GM18951 (cell line): ENCODE results near the gene PANX2.
A peak's percentile ranks its signal among the peaks of the same experiment; 100 is the strongest.

Source experiments
- POLR2A ChIP-seq: IDR thresholded peaks from 4 replicates; pipeline ENCODE4 v1.6.1; 2011; ENCODE audit warnings: mild to moderate bottlenecking; ENCODE audit not compliant: insufficient read length, insufficient read depth; ENCODE audit errors: extremely low read depth
- in situ Hi-C: fragments of 300-500 bp; cut with MboI; formaldehyde crosslinking; loops from one replicate; pipeline ENCODE4 v1.12.0; 2022; ENCODE audit warnings: low sequenced_read_pairs, mixed read lengths, inconsistent platforms; ENCODE audit not compliant: unreplicated experiment

The PANX2 gene

DNA sequence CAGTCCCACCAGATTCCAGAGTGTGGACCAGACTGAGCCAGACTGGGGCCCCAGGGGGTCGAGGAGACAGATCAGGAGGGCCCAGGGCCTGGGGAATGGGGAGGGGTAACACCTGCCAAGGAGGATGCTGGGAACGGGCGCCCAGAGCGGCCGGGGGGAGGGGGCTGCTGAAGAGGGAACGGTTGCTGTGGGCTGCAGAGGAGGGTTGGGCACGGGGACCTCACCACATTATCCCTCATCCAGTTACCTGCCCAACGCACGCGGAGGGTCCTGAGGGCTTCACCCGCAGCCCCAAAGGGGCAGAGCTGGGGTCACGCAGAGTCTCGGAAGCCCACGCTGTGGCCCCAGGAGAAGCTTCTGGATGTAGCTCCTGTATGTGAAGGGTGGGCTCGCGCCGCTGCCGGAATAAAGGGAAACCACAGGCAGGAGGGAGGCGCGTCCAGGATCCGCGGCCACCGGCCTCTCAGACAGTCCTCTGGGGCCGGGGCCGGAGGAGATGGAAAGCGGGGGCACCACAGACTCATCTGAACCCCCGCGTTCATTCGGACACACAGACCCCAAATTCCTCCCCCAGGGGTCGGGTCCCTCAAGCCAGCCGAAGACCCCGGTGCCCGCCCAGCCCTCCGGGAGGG lies 29.4 kb downstream of the PANX2 start:
- in situ Hi-C loops, result loop anchor here (25.0 kb wide), 2 partner anchors 263 to 438 kb away; no protein-coding TSS in a partner anchor
- no peak for TF ChIP-seq POLR2A

GRCh38 chr22:50200461-50201190 lies 30.1 kb downstream of the PANX2 start, which contains the start of gene SELENOO:
Gene SELENOO (plus strand): TSS chr22:50201011. CDS start chr22:50201037, 26 bp downstream.
- in situ Hi-C loops, result loop anchor here (25.0 kb wide), 2 partner anchors 263 to 438 kb away; no protein-coding TSS in a partner anchor
- peak; percentile 83 for TF ChIP-seq POLR2A

DNA sequence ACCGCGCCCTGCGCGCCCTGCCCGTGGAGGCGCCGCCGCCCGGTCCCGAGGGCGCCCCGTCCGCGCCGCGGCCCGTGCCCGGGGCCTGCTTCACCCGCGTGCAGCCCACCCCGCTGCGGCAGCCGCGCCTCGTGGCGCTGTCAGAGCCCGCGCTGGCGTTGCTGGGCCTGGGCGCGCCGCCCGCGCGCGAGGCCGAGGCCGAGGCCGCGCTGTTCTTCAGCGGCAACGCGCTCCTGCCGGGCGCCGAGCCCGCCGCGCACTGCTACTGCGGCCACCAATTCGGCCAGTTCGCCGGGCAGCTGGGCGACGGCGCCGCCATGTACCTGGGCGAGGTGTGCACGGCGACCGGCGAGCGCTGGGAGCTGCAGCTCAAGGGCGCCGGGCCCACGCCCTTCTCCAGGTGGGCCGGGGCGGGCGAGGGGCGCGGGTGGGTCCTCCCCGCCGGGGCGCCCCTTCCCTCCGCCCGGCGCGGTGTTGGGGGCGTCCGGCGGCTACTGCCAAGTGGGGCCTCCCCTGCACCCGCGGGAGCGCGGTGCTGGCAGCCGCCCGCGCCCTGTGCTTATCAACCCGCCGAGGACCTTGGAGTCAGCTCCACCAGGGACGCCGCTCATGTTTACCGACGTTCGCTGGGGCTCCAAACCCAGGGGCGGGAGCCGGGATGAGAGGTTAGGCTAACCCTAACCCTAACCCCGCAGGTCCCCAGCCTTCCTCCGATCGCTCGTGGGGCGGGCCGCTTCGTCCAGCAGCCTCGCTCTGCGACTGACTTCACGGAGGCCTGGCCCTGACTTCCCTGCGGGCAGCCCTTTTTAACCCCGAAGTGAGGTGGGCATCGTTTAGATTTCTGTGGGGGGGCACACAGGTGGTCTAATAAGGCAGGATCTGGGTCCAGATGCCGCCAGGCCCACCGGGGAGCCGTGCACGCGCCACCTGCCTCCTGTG lies 30.9 kb downstream of the PANX2 start:
- in situ Hi-C loops, result loop anchor here (25.0 kb wide), 2 partner anchors 264 to 439 kb away; no protein-coding TSS in a partner anchor

GRCh38 chr22:50202130-50202666 lies 31.7 kb downstream of the PANX2 start:
- TF ChIP-seq POLR2A, result no peak
- in situ Hi-C loops, result loop anchor here (25.0 kb wide), 2 partner anchors 265 to 440 kb away; no protein-coding TSS in a partner anchor

More for the DNA sequence above, 30.9 kb downstream of the PANX2 start:
- no peak for TF ChIP-seq POLR2A

DNA sequence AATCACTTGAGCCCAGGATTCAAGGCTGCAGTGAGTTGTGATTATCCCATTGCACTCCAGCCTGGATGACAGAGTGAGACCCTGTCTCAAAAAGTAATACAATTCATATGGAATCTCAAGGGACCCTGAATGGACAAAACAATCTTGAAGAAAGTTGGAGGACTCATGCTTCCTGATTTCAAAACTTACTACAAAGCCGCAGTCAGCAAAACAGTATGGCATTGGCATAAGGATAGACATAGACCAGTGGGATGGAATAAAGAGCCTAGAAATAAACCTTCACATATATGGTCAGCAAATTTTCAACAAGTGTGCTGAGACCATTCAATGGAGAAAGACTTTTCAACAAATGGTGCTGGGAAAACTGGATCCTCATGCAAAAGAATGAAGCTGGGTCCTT lies 32.8 kb downstream of the PANX2 start:
- TF ChIP-seq POLR2A, result no peak
- in situ Hi-C loops, result loop anchor here (25.0 kb wide), 2 partner anchors 266 to 441 kb away; no protein-coding TSS in a partner anchor

DNA sequence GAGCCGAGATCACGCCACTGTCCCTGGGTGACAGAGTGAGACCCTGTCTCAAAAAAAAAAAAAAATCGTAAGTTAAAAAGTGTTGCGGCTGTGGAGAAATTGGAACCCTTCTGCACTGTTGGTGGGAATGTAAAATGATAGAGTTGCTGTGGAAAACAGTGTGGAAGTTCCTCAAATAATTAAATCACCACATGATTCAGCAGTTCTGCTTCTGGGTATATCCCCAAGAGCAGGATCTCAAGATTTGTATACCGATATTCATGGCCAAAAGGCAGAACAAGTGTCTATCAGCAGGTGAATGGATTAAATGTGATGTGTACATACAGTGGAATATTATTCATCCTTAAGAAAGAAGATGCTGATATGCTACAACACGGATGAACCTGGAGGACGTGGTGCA lies 34.0 kb downstream of the PANX2 start:
- no peak for TF ChIP-seq POLR2A
- in situ Hi-C loops, result loop anchor here (25.0 kb wide), 2 partner anchors 267 to 442 kb away; no protein-coding TSS in a partner anchor

GRCh38 chr22:50204998-50205397 lies 34.5 kb downstream of the PANX2 start:
- in situ Hi-C loops, result loop anchor here (5.0 to 25.0 kb wide), 3 partner anchors 58 to 443 kb away; no protein-coding TSS in a partner anchor

DNA sequence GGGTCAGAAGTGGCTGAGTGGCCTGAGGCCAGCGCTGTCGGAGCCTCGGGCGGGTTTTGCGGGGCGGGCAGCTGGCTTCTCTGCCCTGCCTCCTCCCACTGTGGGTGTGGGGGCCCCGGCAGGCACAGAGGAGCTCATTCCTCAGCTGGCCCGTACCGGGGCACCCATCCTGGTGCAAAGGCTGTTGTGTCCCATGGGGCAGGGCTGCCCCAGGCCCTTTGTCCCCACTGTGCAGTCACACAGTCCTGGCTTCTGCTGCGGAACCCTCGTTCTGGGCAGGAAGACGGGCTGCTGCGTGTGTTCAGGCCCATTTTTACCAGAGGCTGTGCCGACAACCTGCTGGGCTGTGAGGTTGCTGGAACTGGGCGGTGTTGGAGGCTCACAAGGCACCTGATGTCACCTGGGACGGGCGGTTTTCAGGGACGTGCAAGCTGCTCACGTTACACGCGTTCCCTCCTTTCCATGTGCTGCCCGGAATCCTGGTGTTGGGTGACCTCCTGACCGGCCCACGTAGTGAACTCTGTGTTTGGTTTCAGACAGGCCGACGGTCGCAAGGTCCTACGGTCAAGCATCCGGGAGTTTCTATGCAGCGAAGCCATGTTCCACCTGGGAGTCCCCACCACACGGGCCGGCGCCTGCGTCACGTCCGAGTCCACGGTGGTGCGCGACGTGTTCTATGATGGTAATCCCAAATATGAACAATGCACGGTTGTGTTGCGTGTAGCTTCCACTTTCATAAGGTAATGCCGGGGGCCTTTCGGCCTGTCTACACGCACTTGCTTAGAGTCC lies 35.4 kb downstream of the PANX2 start:
- in situ Hi-C loops, result loop anchor here (5.0 to 25.0 kb wide), 3 partner anchors 59 to 444 kb away; no protein-coding TSS in a partner anchor
- TF ChIP-seq POLR2A, result no peak

DNA sequence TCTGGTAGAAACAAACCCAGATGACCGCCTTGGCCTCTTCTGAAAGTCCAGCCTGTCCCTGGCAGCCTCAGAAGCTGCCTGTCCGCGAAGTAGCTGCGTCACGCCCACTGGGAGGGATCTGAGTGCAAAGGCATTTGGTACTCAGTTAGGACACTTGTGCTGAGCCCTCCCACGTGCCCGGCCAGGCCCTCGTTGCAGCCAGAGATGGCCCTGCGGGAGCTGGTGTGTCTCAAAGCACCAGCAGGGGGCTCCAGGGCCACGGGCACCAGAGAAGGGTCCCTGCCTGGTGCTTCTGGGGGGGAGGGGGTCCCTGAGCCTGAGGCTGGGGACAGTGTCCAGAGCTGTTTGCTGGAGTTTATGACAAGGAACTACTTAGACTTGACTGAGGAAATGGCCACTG lies 36.1 kb downstream of the PANX2 start:
- in situ Hi-C loops, result loop anchor here (5.0 to 25.0 kb wide), 3 partner anchors 59 to 444 kb away; no protein-coding TSS in a partner anchor
- no peak for TF ChIP-seq POLR2A

GRCh38 chr22:50207383-50208140 lies 37.0 kb downstream of the PANX2 start:
- TF ChIP-seq POLR2A, result no peak
- in situ Hi-C loops, result loop anchor here (5.0 to 25.0 kb wide), 3 partner anchors 60 to 445 kb away; no protein-coding TSS in a partner anchor

DNA sequence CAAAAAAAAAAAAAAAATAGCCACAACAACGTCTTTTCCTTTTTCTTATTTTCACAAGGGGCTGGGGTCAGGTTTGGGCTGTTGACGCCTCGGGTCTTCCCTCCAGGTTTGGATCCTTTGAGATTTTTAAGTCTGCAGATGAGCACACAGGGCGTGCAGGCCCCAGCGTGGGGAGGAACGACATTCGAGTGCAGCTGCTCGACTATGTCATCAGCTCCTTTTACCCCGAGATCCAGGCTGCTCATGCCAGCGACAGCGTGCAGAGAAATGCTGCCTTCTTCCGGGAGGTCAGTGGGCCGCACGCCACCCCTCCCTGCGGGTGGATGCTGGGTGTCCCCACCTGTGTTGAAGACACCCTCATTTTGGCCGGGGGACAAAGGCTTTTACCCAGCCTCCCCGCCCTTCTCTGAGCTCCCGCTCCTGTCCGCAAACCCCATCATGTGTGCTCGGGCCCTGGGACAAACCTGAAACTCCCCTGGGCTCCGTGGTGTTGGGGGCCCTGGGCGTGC lies 38.0 kb downstream of the PANX2 start:
- in situ Hi-C loops, result loop anchor here (5.0 to 25.0 kb wide), 3 partner anchors 61 to 446 kb away; no protein-coding TSS in a partner anchor
- no peak for TF ChIP-seq POLR2A
